Effector CD8-positive, alpha-beta T cell (primary cell): ENCODE data around the gene CADPS.

Source experiments
- DNase-seq: peaks from one replicate; lab custom pipeline; 2025; lab: John Stamatoyannopoulos, UW

CADPS gene

DNA sequence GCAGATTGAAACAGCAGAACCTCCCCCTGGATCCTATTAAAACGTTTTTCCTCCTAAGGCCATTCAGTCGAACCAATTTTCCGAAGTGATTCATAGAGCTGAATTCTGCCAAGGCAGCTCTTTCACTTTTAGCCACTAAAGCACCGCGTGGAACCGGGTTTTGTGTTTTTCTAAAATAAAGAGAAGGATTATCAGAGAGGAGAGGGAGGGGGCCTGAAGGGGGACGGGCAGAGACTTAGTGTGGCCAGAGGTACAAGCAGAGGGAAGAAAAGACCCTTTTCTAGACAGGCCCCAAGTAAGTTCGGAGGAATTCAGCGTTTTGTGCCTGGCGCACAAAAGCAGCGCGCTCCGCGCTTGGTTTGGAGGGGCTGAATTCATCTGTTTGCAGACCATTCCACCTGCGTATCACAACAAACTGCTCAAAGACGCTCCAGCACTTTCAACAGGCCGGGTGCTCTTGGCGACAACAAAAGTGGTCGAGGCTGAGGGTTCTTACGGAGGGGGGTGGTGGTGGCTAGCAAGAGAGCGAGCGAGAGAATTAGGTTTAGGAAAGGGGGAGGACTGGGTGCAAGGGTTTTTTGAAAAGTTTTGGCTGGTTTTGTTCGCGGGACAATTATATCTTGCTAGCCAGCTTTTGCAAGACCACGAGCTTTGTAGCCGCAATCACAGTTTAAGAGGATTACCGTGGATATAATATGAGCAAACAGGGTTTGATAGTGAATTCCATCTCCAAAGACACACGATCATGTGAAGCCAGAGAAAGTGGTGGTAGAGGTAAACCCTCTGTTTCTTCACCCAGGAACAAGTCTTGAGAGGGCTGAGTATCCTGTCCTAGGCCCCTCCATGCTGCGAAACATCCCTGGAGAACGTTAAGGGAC is 500.6 kb downstream of the CADPS start:
- no peak for DNase-seq

- DNase-seq: no peak
Measured at GRCh38 chr3:62373714-62374333, 501.4 kb downstream of the CADPS start.

DNA sequence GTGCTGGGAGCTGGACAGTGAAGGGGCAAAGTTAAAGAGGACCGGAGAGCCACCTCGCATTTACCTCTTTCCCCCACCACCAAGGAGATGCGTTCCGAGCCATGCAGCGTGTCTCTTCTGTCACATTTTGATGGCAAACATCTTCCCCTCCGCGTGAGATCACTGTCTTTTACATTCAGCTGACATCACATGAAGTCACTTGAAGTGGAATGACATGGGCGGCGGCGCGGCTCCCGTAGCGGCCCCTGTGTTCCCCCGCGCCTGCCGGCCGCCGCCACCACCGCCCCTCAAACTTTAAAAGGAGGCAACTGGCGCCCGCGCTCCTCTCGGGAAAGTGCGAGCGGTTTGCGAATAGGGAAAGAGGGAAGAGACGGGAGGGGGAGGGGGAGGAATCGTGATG is 502.0 kb downstream of the CADPS start, which contains the start of gene FEZF2:
FEZF2 (minus strand) TSS at position 336 of the 400 bp plus-strand sequence. CDS start 682 bp downstream, outside the sequence.
- DNase-seq: no peak

DNA sequence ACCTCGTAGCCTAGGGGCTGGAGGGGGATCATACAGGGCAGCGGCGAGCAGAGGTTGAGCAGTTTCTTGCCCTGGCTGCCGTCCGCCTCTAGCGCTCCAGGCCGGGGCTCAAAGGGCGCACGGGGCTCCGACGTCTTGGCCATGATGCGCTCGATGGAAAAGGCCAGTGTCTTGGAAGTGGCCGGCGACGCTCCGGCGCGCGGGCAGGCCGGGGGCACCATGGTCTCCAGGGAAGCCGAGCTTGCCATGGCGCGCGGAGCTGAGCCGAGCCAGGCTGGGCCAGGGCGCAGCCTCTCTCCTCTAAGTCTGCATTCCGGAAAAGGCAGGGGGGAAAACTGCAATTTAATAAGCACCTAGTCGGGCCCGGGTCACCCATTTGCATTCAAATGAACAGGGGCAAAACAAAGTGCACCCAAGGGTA is 502.6 kb downstream of the CADPS start:
- no peak for DNase-seq

GRCh38 chr3:62371720-62372591 is 503.3 kb downstream of the CADPS start:
- DNase-seq: no peak

DNA sequence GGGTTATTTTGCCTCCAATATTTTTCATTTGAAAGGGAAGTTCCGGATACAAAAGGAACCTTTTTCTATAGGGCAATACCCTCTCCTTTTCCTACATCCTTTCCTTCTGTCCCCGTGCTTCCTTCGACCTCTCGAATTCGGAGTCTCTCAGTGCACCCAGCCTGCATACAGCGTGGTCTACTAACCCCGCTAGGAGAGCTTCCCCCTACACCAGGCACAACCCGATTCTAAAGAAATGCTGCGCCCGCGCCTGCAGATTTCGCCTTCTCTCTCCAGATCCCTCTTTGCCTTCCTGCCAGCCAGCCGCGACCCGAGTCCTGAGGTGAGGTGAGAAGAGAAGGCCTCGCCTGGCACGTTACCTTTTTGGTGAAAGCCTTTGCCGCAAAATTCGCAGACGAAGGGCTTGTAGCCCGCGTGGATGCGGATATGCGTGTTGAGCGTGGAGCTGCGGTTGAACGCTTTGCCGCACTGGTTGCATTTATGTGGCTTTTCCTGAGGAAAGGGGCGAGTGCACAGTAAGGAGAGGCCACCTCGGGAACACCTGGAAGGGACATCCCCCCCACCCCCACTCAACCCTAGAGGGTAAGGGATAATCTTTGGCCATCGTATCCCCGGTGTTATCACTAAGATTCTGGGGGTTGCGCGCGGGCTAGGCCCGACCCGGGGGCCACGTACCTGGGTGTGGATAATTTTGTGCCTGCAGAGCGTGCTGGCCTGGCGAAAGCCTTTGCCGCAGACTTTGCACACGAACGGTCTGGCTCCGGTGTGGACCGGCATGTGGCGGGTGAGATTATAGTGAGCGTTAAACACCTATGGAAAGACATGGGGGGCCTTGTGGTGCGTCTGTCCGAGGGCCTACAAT is 504.1 kb downstream of the CADPS start:
- DNase-seq: no peak

DNA sequence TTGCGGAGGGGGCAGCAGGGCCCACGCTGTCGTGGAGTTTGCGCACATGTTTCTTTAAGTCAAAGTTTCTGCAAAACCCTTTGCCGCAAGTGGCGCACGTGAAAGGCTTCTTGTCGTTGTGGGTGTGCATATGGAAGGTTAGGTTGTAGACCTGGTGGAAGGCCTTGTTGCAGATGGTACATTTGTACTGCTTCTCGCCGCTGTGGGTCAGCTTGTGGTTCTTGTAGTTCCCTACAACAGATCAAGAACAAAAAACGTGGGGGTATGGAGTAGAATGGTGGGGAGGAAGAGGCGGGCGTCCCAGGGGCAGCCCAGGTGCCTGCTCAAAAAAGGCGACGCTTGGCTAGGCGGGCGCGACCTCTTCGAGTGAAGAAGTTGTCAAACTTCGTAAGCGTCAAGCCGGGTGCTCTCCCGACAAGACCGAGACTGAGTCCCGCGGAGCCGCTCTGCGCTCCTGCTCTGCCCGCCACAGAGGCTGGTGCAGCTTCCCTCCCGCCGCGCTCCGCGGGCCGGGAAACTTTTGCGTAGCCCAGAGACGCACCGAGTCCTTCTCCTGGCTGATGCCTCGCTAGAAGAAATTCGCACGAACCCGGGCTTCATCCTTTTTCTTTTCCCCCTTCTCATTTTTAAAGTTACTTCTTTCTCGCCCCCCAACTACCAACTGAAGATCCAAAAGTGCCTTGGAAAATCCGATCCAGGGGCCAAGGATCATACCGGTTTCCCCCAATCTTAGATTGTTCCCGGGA is 504.9 kb downstream of the CADPS start:
- no peak for DNase-seq

DNA sequence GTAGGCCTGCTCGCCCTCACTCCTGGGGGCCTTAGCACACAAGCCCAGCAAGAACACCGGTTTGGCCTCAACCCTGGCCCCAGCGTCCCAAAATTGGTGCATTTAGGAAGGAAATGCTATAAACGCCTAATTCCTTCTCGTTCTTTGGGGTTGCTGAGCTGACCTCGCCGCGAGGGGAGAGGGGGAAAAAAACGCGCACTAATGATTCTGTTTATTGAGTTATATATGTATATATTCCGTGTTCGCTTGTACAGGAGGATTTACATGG is 505.8 kb downstream of the CADPS start:
- no peak for DNase-seq

GRCh38 chr3:62368705-62369475 is 506.3 kb downstream of the CADPS start:
- no peak for DNase-seq

GRCh38 chr3:62368290-62368704 is 506.9 kb downstream of the CADPS start:
- DNase-seq: no peak

- no peak for DNase-seq
Measured at GRCh38 chr3:62367763-62368195, 507.4 kb downstream of the CADPS start.

GRCh38 chr3:62366126-62366484 is 509.1 kb downstream of the CADPS start:
- DNase-seq: no peak

DNA sequence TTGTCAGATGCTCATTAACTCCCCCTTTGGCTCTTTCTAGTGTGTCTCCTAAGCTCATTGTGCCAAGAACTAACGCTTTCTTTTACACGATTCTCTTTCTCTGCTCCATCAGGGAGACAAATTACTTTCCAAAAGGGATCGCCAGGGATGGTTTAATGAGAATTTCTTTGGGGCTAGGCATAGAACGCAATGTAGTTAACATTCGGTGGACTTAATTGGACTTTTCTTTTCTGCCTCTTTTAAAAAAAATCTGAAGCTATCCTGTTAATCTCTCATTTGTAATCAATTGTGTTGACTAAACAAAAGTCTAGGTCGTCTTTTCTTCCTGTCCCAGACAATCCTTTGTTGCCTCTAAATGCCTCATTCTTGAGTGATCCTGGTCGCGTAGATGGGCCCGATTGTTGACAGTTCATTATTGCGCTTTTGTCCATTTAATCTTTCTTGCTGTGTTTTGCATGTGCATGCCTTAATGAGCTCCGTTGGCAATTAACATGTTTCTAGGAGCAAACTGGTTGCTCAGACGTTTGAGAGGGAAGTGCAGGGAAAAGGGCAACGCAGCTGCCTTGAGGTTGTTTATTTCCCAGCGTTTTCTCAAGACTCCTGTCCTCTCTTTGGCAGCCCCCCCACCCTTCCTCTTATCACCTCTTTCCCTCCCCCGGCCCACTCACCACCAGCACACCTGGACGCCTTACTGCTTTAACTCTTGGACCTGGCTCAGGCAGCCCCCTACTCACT is 509.7 kb downstream of the CADPS start:
- no peak for DNase-seq

DNA sequence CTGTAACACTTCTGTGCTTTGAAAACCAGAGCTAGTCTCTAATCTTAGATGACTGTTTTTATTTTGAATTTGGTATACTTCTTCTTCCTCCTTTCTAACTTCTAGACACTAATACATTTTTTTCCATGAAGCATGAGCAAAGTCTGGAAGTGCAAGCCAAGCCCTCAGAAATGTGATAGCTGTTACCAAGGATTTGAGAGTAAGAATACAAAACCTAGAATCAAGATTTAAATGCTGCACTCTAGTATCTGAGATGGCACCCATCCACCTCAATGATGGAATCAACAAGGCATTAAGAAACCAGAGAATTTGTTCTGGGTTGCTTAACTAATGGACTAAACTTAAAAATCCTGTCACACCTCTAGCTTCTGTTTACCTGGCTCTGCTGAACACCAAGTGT is 511.0 kb downstream of the CADPS start:
- no peak for DNase-seq

GRCh38 chr3:62363275-62363674 is 511.9 kb downstream of the CADPS start:
- no peak for DNase-seq

DNA sequence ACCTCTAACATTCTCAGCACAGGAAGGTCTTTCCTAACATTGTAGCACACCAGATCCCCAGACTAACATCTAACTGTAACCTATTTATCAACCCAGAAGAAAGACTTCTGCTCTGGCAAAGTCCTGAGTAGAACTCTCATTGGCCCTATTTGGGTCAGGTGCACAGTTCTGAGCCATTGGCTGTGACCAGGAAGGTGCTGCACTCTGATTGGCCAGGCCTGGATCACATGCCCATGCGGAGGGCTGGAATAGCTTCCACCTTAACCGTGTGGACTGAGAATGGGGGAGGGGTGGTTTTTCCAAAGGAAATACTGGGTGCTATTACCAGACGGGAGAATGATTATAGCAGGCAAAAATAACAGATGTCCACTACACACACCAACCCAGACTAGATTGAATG is 513.4 kb downstream of the CADPS start:
- DNase-seq: no peak

GRCh38 chr3:62361261-62361660 is 514.0 kb downstream of the CADPS start:
- DNase-seq: no peak

DNA sequence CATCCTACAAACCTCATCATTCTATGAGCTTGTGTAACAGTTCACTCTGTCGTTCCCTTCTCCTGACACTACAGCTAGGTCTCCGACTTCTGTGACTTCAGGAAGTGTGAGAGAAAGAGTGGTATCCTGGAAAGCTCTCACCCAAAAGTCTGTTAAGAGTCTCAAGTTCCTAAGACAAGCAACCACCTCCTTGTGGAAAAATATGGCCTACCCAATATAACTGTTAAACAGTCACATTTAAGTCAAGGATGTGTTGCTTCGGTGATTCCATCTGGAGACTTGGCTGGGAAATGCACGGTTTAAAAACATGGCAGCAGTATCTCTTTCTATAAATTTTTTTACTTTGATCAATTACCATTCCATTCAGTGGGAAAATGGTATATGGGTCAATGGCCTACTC is 515.7 kb downstream of the CADPS start:
- DNase-seq: no peak

DNA sequence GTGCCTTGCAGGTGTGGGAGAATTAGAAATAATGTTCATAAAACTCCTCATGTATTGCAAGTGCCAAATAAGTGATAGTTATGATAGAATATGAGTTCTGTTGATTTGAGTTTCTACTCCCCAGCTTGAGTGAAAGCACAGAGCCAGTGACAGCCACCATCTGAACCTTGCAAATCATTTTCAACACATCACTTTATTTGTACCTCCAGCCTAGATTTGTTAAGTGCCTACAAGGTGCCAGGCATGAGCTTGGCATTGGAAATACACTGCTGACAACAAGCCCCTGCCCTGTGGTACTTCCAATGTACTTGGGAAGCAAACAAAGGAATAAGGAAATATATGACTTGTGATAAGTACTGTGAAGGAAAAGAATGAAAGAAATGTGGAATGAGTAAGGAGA is 518.9 kb downstream of the CADPS start:
- no peak for DNase-seq
